Measurements from ENCODE around the gene MAGI2. TPM values are rescaled to one million over a fixed set of nuclear protein-coding genes. Genes with fewer than 3 reads are reported as not detected.

The MAGI2 gene
- total RNA-seq, 1 donor from 2014 or later = 0.40 TPM

- DNase-seq (ENCODE audit: low read depth in 2 of 2) = no peak
Measured at GRCh38 chr7:78803501-78804127, 649.9 kb downstream of the MAGI2 start.

- DNase-seq (ENCODE audit: low read depth in 2 of 2) = no peak
Measured at GRCh38 chr7:78794101-78794500, 659.4 kb downstream of the MAGI2 start.

- no peak for DNase-seq (ENCODE audit: low read depth in 2 of 2)
Measured at GRCh38 chr7:78792624-78793023, 660.8 kb downstream of the MAGI2 start.

- DNase-seq (ENCODE audit: low read depth in 2 of 2) = no peak
Measured at GRCh38 chr7:78792006-78792405, 661.5 kb downstream of the MAGI2 start.

GRCh38 chr7:78788464-78788863 is 665.0 kb downstream of the MAGI2 start:
- no peak for DNase-seq (ENCODE audit: low read depth in 2 of 2)

GRCh38 chr7:78787854-78788253 is 665.6 kb downstream of the MAGI2 start:
- no peak for DNase-seq (ENCODE audit: low read depth in 2 of 2)

- no peak for DNase-seq (ENCODE audit: low read depth in 2 of 2)
Measured at GRCh38 chr7:78786055-78786454, 667.4 kb downstream of the MAGI2 start.

- no peak for DNase-seq (ENCODE audit: low read depth in 2 of 2)
Measured at GRCh38 chr7:78783179-78783962, 670.1 kb downstream of the MAGI2 start.

GRCh38 chr7:78780560-78780959 is 672.9 kb downstream of the MAGI2 start:
- no peak for DNase-seq (ENCODE audit: low read depth in 2 of 2)

- no peak for DNase-seq (ENCODE audit: low read depth in 2 of 2)
Measured at GRCh38 chr7:78779788-78780187, 673.7 kb downstream of the MAGI2 start.

GRCh38 chr7:78777829-78778228 is 675.6 kb downstream of the MAGI2 start:
- no peak for DNase-seq (ENCODE audit: low read depth in 2 of 2)

GRCh38 chr7:78770422-78771410 is 682.8 kb downstream of the MAGI2 start:
- no peak for DNase-seq (ENCODE audit: low read depth in 2 of 2)

GRCh38 chr7:78769481-78770101 is 683.9 kb downstream of the MAGI2 start:
- peak in 1 of 2 donors; percentile 0 for DNase-seq (ENCODE audit: low read depth in 2 of 2)

- DNase-seq (ENCODE audit: low read depth in 2 of 2) = no peak
Measured at GRCh38 chr7:78768859-78769258, 684.6 kb downstream of the MAGI2 start.

- DNase-seq (ENCODE audit: low read depth in 2 of 2) = no peak
Measured at GRCh38 chr7:78765943-78766729, 687.3 kb downstream of the MAGI2 start.

- DNase-seq (ENCODE audit: low read depth in 2 of 2) = no peak
Measured at GRCh38 chr7:78764571-78764970, 688.9 kb downstream of the MAGI2 start.

- no peak for DNase-seq (ENCODE audit: low read depth in 2 of 2)
Measured at GRCh38 chr7:78762625-78763024, 690.8 kb downstream of the MAGI2 start.

GRCh38 chr7:78760620-78761355 is 692.7 kb downstream of the MAGI2 start:
- DNase-seq (ENCODE audit: low read depth in 2 of 2) = no peak

GRCh38 chr7:78752554-78752953 is 700.9 kb downstream of the MAGI2 start:
- DNase-seq (ENCODE audit: low read depth in 2 of 2) = no peak

- no peak for DNase-seq (ENCODE audit: low read depth in 2 of 2)
Measured at GRCh38 chr7:78751253-78751652, 702.2 kb downstream of the MAGI2 start.

Data from lung microvascular endothelial cell (primary cell).